VCaP (cell line): ENCODE results near the gene PRB2.
"Not testable (repeated sequence)": the region's sequence is repeated elsewhere in the genome, so short reads cannot be mapped to it uniquely, and the experiment has no call there.

Experiments
- H3K27ac ChIP-seq: fragments of 450-650 bp; 2 replicates; pipeline ENCODE4 v1.5.1; 2017
- CTCF ChIP-seq: fragments of 450-650 bp; conservative IDR thresholded peaks from 2 replicates; pipeline ENCODE4 v1.5.1; 2017; ENCODE audit warnings: mild to moderate bottlenecking, moderate library complexity

PRB2 gene

GRCh38 chr12:11395467-11395866 lies at the start of gene PRB2:
Gene PRB2 (minus strand): TSS chr12:11395567. CDS start chr12:11395529, 38 bp downstream.
- H3K27ac ChIP-seq = not testable (repeated sequence)

- no peak for TF ChIP-seq CTCF
These were observed 42.6 kb upstream of the PRB2 start for GRCh38 chr12:11437966-11438365.

GRCh38 chr12:11433664-11434063 lies 38.3 kb upstream of the PRB2 start:
- no peak overlapping the region for H3K27ac ChIP-seq
- no peak for TF ChIP-seq CTCF

More at GRCh38 chr12:11437966-11438365, 42.6 kb upstream of the PRB2 start:
- H3K27ac ChIP-seq = no peak overlapping the region

GRCh38 chr12:11431486-11431885 lies 36.1 kb upstream of the PRB2 start:
- peak overlapping the region; percentile 66 for H3K27ac ChIP-seq
- TF ChIP-seq CTCF = no peak

GRCh38 chr12:11427341-11427740 lies 32.0 kb upstream of the PRB2 start:
- H3K27ac ChIP-seq = no peak overlapping the region
- TF ChIP-seq CTCF = no peak

- no peak for TF ChIP-seq CTCF
- H3K27ac ChIP-seq = no peak overlapping the region
These were observed 17.4 kb upstream of the PRB2 start for GRCh38 chr12:11412731-11413130.

GRCh38 chr12:11408096-11408495 lies 12.7 kb upstream of the PRB2 start:
- TF ChIP-seq CTCF = no peak

GRCh38 chr12:11397366-11397765 lies 2.0 kb upstream of the PRB2 start:
- no peak for TF ChIP-seq CTCF
- H3K27ac ChIP-seq = no peak overlapping the region

More at GRCh38 chr12:11408096-11408495, 12.7 kb upstream of the PRB2 start:
- H3K27ac ChIP-seq = no peak overlapping the region

GRCh38 chr12:11391456-11391855 lies 3.9 kb downstream of the PRB2 start:
- not testable (repeated sequence) for H3K27ac ChIP-seq

- H3K27ac ChIP-seq = not testable (repeated sequence)
These were observed 17.9 kb downstream of the PRB2 start for GRCh38 chr12:11377420-11377819.
